HG03575 (cell line): Measurements from ENCODE around the gene LGR6.

Experiments
- ATAC-seq: cut with Tn5 transposase; IDR thresholded peaks from one replicate; pipeline ENCODE4 v1.9.1; 2021; ENCODE audit not compliant: unreplicated experiment, insufficient number of reproducible peaks, low FRiP score; ENCODE audit errors: extremely low read depth

LGR6 gene

DNA sequence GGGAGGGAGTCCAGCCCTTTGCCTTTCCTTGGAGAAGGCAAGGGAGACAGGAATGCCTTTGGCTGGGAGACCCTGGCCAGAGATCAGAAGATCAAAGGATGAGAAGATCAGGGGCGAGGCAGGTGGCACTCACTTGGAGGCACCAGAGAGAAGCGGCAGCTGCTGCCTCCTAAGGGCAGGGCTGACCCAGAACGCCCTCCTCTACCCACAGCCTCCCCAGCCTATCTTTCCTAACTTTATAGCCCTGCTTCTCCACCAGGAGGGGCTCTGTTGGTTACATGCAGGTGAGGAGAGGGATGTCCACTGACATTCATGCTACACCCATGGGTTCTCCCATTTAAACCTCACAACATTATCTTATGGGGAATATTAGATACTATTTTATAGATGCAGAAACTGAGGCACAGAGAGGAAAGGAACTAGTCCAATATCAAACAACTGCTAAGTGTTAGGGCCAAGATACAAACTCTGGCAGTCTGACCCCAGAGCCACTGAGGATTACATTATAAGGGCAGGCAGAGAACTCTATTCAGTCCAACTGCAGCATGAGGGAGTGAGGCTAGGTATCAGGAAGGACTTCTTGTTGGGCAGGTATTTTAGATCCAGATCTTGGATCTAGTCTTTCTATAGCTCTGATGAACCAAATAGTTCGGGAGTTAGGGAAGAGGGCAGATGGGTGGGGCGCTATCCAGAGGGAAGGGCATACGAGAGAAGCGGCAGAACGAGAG lies 19.9 kb downstream of the LGR6 start:
- ATAC-seq = no peak

DNA sequence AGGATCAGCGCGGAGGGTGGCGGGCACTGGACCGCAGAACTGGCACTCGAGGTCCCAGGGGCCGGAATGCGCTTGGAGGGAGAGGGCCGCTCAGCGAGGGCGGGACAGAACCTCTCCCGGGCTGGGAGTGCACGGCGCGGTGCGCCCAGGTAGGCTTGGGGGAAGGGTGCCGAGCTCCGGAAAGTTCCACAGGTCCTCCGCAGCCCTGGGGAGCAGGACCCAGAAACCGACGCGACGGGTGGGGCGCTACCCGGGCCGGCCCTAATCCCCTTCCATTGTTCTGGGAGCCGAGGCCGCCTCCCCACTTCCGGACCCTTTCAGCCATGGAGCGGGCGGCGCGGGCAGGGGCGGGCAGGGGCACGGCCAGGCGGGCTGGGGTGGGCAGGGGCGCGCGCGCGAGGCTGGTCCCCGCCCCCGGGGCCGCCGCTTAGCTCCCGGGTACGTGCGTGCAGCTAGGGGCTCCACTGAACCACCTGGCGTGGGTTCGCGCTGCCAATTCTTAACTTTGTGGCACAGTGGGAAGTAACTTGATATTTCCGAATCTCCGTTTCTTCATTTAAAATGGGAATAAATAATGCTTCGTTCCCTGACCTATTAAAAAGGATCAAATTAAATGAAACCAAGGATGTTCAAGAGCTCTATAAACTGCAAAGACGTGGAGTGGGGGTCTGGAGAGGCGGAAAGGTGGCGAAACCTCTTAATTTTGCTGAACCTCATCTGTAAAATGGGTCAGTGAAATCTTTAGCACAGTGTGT lies 20.7 kb downstream of the LGR6 start:
- no peak for ATAC-seq

- no peak for ATAC-seq
These were observed 22.0 kb downstream of the LGR6 start for GRCh38 chr1:202215472-202216130.

DNA sequence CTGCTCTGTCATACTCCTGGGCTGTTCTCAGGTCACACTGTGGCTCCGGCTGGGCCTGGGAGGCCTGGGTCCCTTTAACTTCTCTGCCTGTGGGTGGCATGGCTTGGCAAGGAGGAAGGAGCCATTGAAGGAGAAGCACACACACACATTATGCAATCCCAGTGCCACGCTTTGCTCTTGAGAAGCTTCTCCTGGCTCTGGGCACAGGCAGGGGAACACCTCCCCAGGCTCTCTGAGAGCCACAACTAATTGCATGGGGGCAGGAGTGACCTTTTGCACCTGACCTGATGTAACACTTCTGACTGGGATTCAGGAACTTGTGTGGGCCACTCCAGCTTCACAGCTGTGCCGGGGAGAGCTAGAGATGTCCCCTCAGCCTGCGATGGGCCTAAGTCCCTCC lies 23.1 kb downstream of the LGR6 start:
- ATAC-seq = no peak

DNA sequence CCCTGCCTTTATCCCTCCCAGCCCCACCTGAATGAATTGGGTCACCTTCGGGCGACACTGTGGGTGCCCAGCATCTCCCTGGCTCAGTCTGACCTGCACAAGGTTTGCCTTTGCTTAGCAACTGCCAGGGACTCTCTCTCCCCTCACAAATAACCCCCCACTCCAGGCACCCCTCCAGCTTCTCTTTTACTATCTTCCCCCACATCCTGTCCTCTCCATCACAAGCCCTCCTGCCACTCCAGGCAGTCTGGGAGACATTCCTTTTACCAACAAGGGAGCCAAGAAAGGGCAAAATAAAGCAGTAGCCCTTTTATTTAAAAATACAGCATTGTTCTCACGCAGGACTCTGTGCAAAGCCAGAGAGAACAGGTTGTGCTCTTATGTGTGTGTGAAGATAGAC lies 23.9 kb downstream of the LGR6 start:
- ATAC-seq = no peak

GRCh38 chr1:202217951-202218350 lies 24.4 kb downstream of the LGR6 start:
- ATAC-seq = no peak

- no peak for ATAC-seq
These were observed 27.1 kb downstream of the LGR6 start for GRCh38 chr1:202220733-202221132.

DNA sequence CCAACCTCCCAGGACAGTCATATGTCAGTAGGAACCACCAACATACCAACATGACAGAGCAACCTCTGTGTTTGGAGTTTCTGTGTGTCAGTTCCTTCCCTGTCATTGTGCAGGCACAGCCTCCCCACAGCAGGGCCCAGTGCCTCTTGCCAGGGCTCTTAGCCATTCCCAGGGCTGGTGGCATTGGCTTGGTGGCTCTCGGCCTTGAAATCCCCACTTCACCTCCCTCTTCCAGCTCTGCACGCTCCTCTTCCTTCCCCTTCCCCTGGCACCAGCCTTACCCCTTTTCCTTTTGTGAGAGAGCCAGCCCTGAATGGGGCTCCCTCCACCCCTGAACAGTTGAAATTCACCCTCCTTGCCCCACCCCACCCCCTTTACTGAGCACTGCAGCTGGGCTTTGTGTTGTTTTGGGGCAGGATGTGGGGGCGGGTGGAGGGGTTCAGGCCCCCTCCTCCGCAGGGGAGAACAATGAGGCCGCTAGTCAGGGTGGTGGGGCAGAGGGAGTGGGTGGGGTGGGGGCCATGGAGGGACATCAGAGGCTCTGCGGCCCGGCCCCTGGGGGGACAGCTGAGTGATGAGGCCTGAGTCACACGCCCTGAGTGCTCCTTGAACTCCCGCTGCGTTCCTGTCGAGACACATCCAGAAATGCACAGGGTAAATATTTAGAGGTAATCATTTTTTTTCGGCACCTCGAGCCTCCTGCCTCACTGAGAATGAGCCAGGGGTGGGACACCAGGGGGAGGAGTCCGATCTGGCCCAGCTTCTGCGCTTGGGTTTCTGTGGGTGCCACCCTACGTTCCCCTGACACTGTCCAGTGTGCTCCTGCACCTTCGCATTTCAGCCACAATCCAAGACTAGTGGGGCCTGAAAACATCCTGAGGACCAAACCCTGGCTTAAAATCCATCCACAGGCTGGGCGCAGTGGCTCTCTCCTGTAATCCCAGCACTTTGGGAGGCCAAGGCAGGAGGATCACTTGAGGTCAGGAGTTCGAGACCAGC lies 28.6 kb downstream of the LGR6 start:
- ATAC-seq = no peak

DNA sequence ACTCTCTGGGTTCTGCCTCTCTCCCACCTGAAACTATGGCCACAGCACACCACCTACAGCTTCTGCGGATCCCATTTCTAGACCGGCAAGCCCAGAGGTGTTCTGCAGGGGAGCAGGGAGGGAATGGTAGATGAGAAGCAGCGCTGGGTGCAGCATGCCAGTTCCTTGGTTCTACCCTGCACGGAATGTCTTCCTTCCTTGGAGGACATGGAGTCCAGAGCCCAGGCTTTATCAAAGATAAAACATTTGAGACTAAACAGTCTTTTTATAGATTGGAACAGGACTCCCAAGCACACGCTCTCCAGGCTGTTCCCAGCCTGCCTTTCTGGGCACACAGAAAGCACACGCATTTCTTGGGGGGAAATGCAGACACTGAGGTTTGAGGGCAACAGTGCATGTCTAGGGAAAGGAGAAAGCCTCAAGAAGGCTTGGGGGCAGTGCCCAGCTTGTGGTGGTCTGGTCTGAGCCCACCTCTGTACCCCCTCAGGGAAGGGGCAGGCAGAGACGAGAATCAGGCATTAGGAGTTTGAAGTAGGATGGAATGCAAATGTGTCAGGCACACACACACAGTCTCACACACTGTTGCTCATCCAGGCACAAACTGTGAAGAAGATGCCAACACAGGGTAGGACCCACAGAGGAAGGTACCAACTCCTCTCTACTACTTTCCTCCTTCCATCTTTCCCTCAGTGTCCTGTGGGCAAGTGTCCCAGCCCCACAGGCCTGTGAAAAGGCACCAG lies 29.7 kb downstream of the LGR6 start:
- ATAC-seq = no peak

DNA sequence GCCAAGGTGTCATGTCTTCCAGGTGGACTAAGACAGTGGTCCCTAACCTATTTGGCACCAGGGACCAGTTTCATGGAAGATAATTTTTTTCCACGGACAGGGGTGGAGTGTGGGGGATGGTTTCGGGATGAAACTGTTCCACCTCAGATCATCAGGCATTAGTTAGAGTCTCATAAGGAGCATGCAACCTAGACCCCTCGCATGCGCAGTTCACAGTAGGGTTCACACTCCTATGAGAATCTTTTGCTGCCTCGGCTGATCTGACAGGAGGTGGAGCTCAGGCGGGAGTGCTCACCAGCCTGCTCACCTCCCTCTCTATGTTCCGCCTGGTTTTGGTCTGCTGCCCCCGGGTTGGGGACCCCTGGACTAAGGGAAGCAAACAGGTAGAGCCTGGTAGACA lies 30.9 kb downstream of the LGR6 start:
- no peak for ATAC-seq

GRCh38 chr1:202225131-202225530 lies 31.5 kb downstream of the LGR6 start:
- no peak for ATAC-seq

- ATAC-seq = no peak
These were observed 33.6 kb downstream of the LGR6 start for GRCh38 chr1:202227053-202227672.

DNA sequence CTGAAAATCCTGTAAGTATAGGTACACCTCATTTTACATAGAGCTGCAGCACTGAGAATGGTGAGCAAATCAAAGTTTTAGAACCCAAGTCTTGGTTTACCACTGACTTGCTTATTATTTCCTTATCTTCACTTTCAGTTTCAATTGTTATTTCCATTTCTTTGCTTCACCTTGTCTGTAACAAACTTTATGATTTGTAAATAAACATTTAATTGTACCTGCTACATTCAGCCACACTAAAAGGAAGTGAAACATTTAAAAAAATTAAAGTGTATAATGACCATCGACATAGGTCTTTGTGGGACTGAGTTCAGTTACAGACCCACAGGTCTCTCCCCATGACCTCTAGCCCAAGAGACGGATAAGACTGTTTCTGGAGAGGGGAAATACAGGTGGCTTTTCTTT lies 34.4 kb downstream of the LGR6 start:
- no peak for ATAC-seq

DNA sequence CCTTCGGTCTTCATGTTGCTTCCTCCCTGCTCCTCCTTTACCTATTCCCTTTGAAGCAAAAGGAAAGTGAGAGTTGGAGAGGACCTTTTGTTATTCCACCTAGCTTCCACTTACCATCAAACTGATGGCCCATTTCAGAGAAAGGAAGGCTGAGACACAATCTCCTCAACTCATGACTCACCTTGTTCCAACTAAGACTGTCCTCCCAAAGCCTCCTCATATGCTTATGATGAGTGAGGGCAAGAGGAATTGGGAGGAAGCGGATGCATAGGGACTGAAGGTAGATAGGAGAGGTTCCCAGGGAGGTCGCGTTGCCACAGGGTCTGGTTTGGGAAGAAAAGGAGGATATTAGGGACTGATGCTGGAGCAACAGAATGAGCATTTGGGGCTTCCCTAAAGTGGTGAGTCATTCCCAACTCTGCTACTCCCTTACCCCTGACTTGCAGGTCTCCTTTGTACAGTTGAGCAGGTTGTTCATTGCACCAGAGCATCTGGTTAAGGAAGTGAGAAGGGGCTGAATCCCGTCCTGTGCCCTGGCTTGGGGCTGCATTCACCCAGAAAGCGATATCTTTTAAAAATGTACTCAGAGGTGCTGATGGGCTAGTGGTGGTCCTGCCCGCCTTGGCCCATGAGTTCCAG lies 35.0 kb downstream of the LGR6 start:
- ATAC-seq = no peak

GRCh38 chr1:202229376-202229775 lies 35.8 kb downstream of the LGR6 start:
- ATAC-seq = no peak

GRCh38 chr1:202230061-202230938 lies 36.7 kb downstream of the LGR6 start:
- no peak for ATAC-seq
